H1 (cell line): ENCODE measurements around the gene FHL2. TPM values are rescaled to one million over a fixed set of nuclear protein-coding genes. Genes with fewer than 3 reads are reported as not detected.

Experiments
- CTCF ChIA-PET: fragments of 300-600 bp; sonication (Branson Sonifier 250); formaldehyde crosslinking; loops from one replicate; lab custom pipeline; 2021; ENCODE audit not compliant: partially characterized antibody; lab: Charles Lee
- POLR2A ChIA-PET: fragments of 300-600 bp; sonication (Branson Sonifier 250); formaldehyde crosslinking; loops from one replicate; lab custom pipeline; 2021; ENCODE audit warnings: inconsistent platforms; ENCODE audit not compliant: partially characterized antibody; lab: Charles Lee
- DNase-seq, 2 experiments: peaks; one replicate each; pipeline versions ENCODE4 v3.0.0 to v3.0.0-alpha.2; 2010 to 2022; ENCODE audit warnings: low spot score in 2 of 2, low read depth in 1 of 2, mixed read lengths in 1 of 2
- FAIRE-seq: peaks from 2 replicates; lab custom pipeline; 2011; peaks lifted over from hg19 to GRCh38; lab: Jason Lieb, UNC
- H2AFZ ChIP-seq: 2 replicates; pipeline ENCODE4 v1.8.1; 2012; ENCODE audit warnings: low read length, inconsistent platforms
- H2AK5ac ChIP-seq: 2 replicates; pipeline ENCODE4 v1.6.1; 2013; ENCODE audit warnings: low read depth, low read length
- H2BK120ac ChIP-seq: replicated peaks from 2 replicates; pipeline ENCODE3; 2013; ENCODE audit warnings: low read depth, low read length, inconsistent platforms
- H2BK12ac ChIP-seq: 2 replicates; pipeline ENCODE4 v1.6.1; 2013; ENCODE audit warnings: low read depth, low read length
- H2BK15ac ChIP-seq: 2 replicates; pipeline ENCODE4 v1.6.1; 2013; ENCODE audit warnings: low read length
- H2BK20ac ChIP-seq: 2 replicates; pipeline ENCODE4 v1.6.1; 2013; ENCODE audit warnings: low read length
- H2BK5ac ChIP-seq: 2 replicates; pipeline ENCODE4 v1.6.1; 2013; ENCODE audit warnings: low read depth, low read length
- H3K14ac ChIP-seq: 2 replicates; pipeline ENCODE4 v1.6.1; 2013; ENCODE audit warnings: inconsistent platforms; ENCODE audit not compliant: insufficient read length
- H3K18ac ChIP-seq: 2 replicates; pipeline ENCODE4 v1.6.1; 2013; ENCODE audit warnings: low read length; ENCODE audit errors: extremely low read depth
- H3K23ac ChIP-seq: 2 replicates; pipeline ENCODE4 v1.6.1; 2013; ENCODE audit warnings: inconsistent platforms; ENCODE audit not compliant: insufficient read length
- H3K23me2 ChIP-seq: 2 replicates; pipeline ENCODE4 v1.6.1; 2013; ENCODE audit warnings: low read depth, low read length
- H3K27ac ChIP-seq: 2 replicates; pipeline ENCODE4 v1.6.1; 2011; ENCODE audit warnings: low read depth, low read length, inconsistent platforms
- H3K27me3 ChIP-seq, 4 experiments: replicated peaks in 1 of 4; 1 replicate in 1 of 4; 2 replicates in 3 of 4; pipeline versions ENCODE4 v1.6.1 to v1.8.1; 2011 to 2013; ENCODE audit warnings: low read length in 3 of 4, mild to moderate bottlenecking in 3 of 4, inconsistent platforms in 2 of 4, mixed read lengths in 2 of 4, moderate library complexity in 1 of 4; ENCODE audit not compliant: control insufficient read depth in 3 of 4, insufficient read depth in 3 of 4; ENCODE audit errors: extremely low read depth in 1 of 4
- H3K36me3 ChIP-seq, 4 experiments: 2 replicates each; pipeline versions ENCODE4 v1.6.1 to v1.8.1; 2011 to 2013; ENCODE audit warnings: mild to moderate bottlenecking in 4 of 4, low read length in 3 of 4, moderate library complexity in 2 of 4, control low read depth in 1 of 4, inconsistent platforms in 1 of 4; ENCODE audit not compliant: insufficient read depth in 4 of 4, control insufficient read depth in 2 of 4
- H3K4ac ChIP-seq: replicated peaks from 2 replicates; pipeline ENCODE3; 2013; ENCODE audit warnings: low read length, low read depth, mixed read lengths, inconsistent platforms; ENCODE audit not compliant: insufficient read length
- H3K4me1 ChIP-seq, 4 experiments: replicated peaks in 1 of 4; 1 replicate in 1 of 4; 2 replicates in 3 of 4; pipeline versions ENCODE4 v1.6.1 to v1.8.1; 2011 to 2013; ENCODE audit warnings: low read length in 3 of 4, inconsistent platforms in 2 of 4, mixed read lengths in 1 of 4; ENCODE audit not compliant: insufficient read depth in 4 of 4, control insufficient read depth in 3 of 4
- H3K4me2 ChIP-seq, 2 experiments: 2 replicates each; pipeline versions ENCODE4 v1.6.1 to v1.8.1; 2011 to 2013; ENCODE audit warnings: low read depth in 2 of 2, low read length in 2 of 2, control low read depth in 1 of 2, inconsistent platforms in 1 of 2, mild to moderate bottlenecking in 1 of 2; ENCODE audit not compliant: insufficient read depth in 1 of 2
- H3K4me3 ChIP-seq, 4 experiments: fragments of 200-600, 300-600 bp in 1 of 4; sonication (generic), shearing (Covaris generic), sonication (Bioruptor Twin) in 1 of 4; 2 replicates each; pipeline versions ENCODE4 v1.5.1 to v1.8.1; 2011 to 2016; ENCODE audit warnings: low read length in 4 of 4, low read depth in 3 of 4, control low read depth in 2 of 4, inconsistent platforms in 2 of 4, mild to moderate bottlenecking in 2 of 4, mixed read lengths in 1 of 4, moderate library complexity in 1 of 4; ENCODE audit not compliant: insufficient read depth in 2 of 4; ENCODE audit errors: extremely low read depth in 1 of 4
- H3K56ac ChIP-seq: replicated peaks from 2 replicates; pipeline ENCODE3; 2013; ENCODE audit warnings: low read depth, mild to moderate bottlenecking, mixed read lengths, low read length, inconsistent platforms; ENCODE audit not compliant: insufficient read length
- H3K79me1 ChIP-seq: 2 replicates; pipeline ENCODE4 v1.6.1; 2013; ENCODE audit warnings: low read depth, low read length, control low read depth
- H3K79me2 ChIP-seq, 2 experiments: 2 replicates each; pipeline versions ENCODE4 v1.6.1 to v1.8.1; 2012 to 2013; ENCODE audit warnings: low read length in 2 of 2, mild to moderate bottlenecking in 2 of 2, inconsistent platforms in 1 of 2; ENCODE audit not compliant: insufficient read depth in 2 of 2, control insufficient read depth in 1 of 2
- H3K9ac ChIP-seq, 4 experiments: replicated peaks in 1 of 4; 1 replicate in 1 of 4; 2 replicates in 3 of 4; pipeline versions ENCODE4 v1.6.1 to v1.8.1; 2011 to 2013; ENCODE audit warnings: low read depth in 3 of 4, low read length in 3 of 4, control low read depth in 2 of 4, mild to moderate bottlenecking in 2 of 4, moderate library complexity in 2 of 4, inconsistent platforms in 1 of 4; ENCODE audit errors: extremely low read depth in 1 of 4
- H3K9me3 ChIP-seq, 2 experiments: 2 replicates each; pipeline versions ENCODE4 v1.6.1 to v1.8.1; 2012 to 2013; ENCODE audit warnings: mild to moderate bottlenecking in 2 of 2, moderate library complexity in 2 of 2, control low read depth in 1 of 2, inconsistent platforms in 1 of 2, low read depth in 1 of 2, low read length in 1 of 2, mixed read lengths in 1 of 2; ENCODE audit not compliant: insufficient read depth in 2 of 2
- H4K20me1 ChIP-seq, 2 experiments: replicated peaks in 1 of 2; 2 replicates each; pipeline versions ENCODE3 to v1.8.1; 2011 to 2013; ENCODE audit warnings: inconsistent platforms in 2 of 2, low read length in 2 of 2, mild to moderate bottlenecking in 1 of 2; ENCODE audit not compliant: insufficient read depth in 2 of 2, control insufficient read depth in 1 of 2
- H4K5ac ChIP-seq: 2 replicates; pipeline ENCODE4 v1.6.1; 2013; ENCODE audit warnings: low read length, low read depth, mixed read lengths, inconsistent platforms; ENCODE audit not compliant: insufficient read length
- H4K8ac ChIP-seq: 2 replicates; pipeline ENCODE4 v1.8.0; 2013; ENCODE audit warnings: mild to moderate bottlenecking, moderate library complexity, low read length, inconsistent platforms; ENCODE audit not compliant: insufficient read depth; ENCODE audit errors: extremely low read depth
- H4K91ac ChIP-seq: replicated peaks from 2 replicates; pipeline ENCODE3; 2013; ENCODE audit warnings: low read length, mixed read lengths, inconsistent platforms; ENCODE audit not compliant: insufficient read length
- ASH2L ChIP-seq: fragments of 200-600, 300-600 bp; sonication (generic); IDR thresholded peaks from one replicate; pipeline ENCODE4 v1.7.1; 2017; ENCODE audit warnings: low read length
- CHD2 ChIP-seq: IDR thresholded peaks from 2 replicates; pipeline ENCODE4 v1.6.1; 2012; ENCODE audit warnings: low read length, improper control_type of control experiment
- GTF2F1 ChIP-seq: IDR thresholded peaks from 2 replicates; pipeline ENCODE4 v1.6.1; 2012; ENCODE audit warnings: low read depth, low read length, improper control_type of control experiment, borderline replicate concordance
- MAFK ChIP-seq: IDR thresholded peaks from 2 replicates; pipeline ENCODE4 v1.6.1; 2012; ENCODE audit warnings: low read depth, mild to moderate bottlenecking, improper control_type of control experiment, low read length
- NANOG ChIP-seq: IDR thresholded peaks from 2 replicates; pipeline ENCODE4 v1.6.1; 2011; ENCODE audit warnings: low read length, low read depth, mild to moderate bottlenecking, inconsistent platforms; ENCODE audit not compliant: insufficient read depth, poor library complexity, severe bottlenecking
- PHF8 ChIP-seq: fragments of 200-600 bp; sonication (generic); conservative IDR thresholded peaks from 2 replicates; pipeline ENCODE4 v1.7.1; 2012; ENCODE audit warnings: low read depth, mild to moderate bottlenecking, inconsistent platforms, low read length, moderate library complexity
- RNF2 ChIP-seq: fragments of 200-900, 300-1000 bp; sonication (generic); IDR thresholded peaks from 2 replicates; pipeline ENCODE4 v1.7.1; 2016; ENCODE audit warnings: borderline replicate concordance, low read depth, mild to moderate bottlenecking, antibody characterized with exemption, low read length; ENCODE audit not compliant: poor library complexity, severe bottlenecking; ENCODE audit errors: missing control alignments
- RXRA ChIP-seq: IDR thresholded peaks from 2 replicates; pipeline ENCODE4 v1.6.1; 2011; ENCODE audit warnings: low read depth, mild to moderate bottlenecking, low read length, moderate library complexity; ENCODE audit not compliant: insufficient read depth
- SAP30 ChIP-seq: fragments of 300-600 bp; sonication (generic); IDR thresholded peaks from 2 replicates; pipeline ENCODE4 v1.7.1; 2012; ENCODE audit warnings: low read length, moderate library complexity, mild to moderate bottlenecking, inconsistent platforms; ENCODE audit not compliant: insufficient read depth, insufficient replicate concordance
- SIN3A ChIP-seq, 2 experiments: IDR thresholded peaks in 1 of 2; conservative IDR thresholded peaks in 1 of 2; 2 replicates each; pipeline ENCODE4 v1.6.1; 2011 to 2012; ENCODE audit warnings: low read length in 2 of 2, improper control_type of control experiment in 1 of 2, low read depth in 1 of 2, mild to moderate bottlenecking in 1 of 2
- SIRT6 ChIP-seq: IDR thresholded peaks from one replicate; pipeline ENCODE4 v1.7.1; 2012; ENCODE audit warnings: low read length, inconsistent platforms
- SP1 ChIP-seq: IDR thresholded peaks from 2 replicates; pipeline ENCODE4 v1.6.1; 2011; ENCODE audit warnings: low read depth, low read length
- TAF1 ChIP-seq: IDR thresholded peaks from 2 replicates; pipeline ENCODE4 v1.6.1; 2011; ENCODE audit warnings: mild to moderate bottlenecking, low read depth, low read length
- WGBS, 2 experiments: shearing (Covaris generic) in 1 of 2; methylation state at CpG; one replicate each; pipeline versions ENCODE4 v1.1.6 to v1.1.7; 2013 to 2015; ENCODE audit warnings: low lambda C conversion rate in 2 of 2, mixed read lengths in 2 of 2, inconsistent platforms in 1 of 2, low coverage in 1 of 2, missing lambda C conversion rate in 1 of 2; ENCODE audit not compliant: insufficient replicate concordance in 2 of 2, insufficient coverage in 1 of 2, insufficient read length in 1 of 2; ENCODE audit errors: extremely low coverage in 1 of 2, missing lambda C conversion rate in 1 of 2; 5-methylcytosine and 5-hydroxymethylcytosine counted together
- polyA plus RNA-seq, 7 experiments: library from polyadenylated mRNA; depleted of rRNA in 3 of 7; stranded (reverse) in 5 of 7; unstranded in 2 of 7; fragments of >200 nt in 5 of 7; fragments of 200-250 nt in 2 of 7; gene quantifications; 1 replicate in 5 of 7; 2 replicates in 1 of 7; 4 replicates in 1 of 7; pipeline versions ENCODE4 v1.2.1 to v1.2.3, GENCODE V29; 2011 to 2013; ENCODE audit warnings: missing spikeins in 2 of 7, mixed read lengths in 2 of 7
- total RNA-seq: library from RNA; stranded (reverse); fragmentation: NEBNext Ultra II Directional; extraction: Animal tissue kit (Norgen Biotek cat#: 25700); gene quantifications from 2 replicates; pipeline ENCODE4 v1.2.1, GENCODE V29; 2021

FHL2 gene
- total and polyA plus RNA-seq, 2 of the 8 experiments (the other 6 are each of a cell fraction or from before 2014, with no cell fraction given): 33.2 to 64.3 TPM

GRCh38 chr2:105317937-105318336, 80.9 kb downstream of the FHL2 start:
- Histone ChIP-seq H3K18ac (no peak overlapping the region), H3K4ac (no peak overlapping the region), H3K23ac (no peak overlapping the region), H4K20me1 (no peaks in the 10 kb centered on the region), H2BK20ac (no peak overlapping the region), H3K9ac (no peak overlapping the region), H4K5ac (no peak overlapping the region), H3K23me2 (no peaks in the 10 kb centered on the region), H3K27me3 (no peaks in the 10 kb centered on the region), H2AK5ac (no peak overlapping the region), H2BK12ac (no peak overlapping the region), H3K4me1 (no peaks in the 10 kb centered on the region), H3K9me3 (no peaks in the 10 kb centered on the region), H3K79me2 (peaks cover 1 to 63% of the 10 kb centered on the region in 2 experiments; a peak in 3 of 4 replicates), H3K4me2 (no peak overlapping the region), H2BK5ac (no peak overlapping the region), H4K91ac (no peak overlapping the region), H2BK120ac (no peak overlapping the region), H3K27ac (no peak overlapping the region), H3K56ac (no peak overlapping the region), H3K14ac (no peak overlapping the region), H3K79me1 (peaks cover 8% of the 10 kb centered on the region), H2AFZ (no peak overlapping the region), H3K4me3 (no peak overlapping the region), H3K36me3 (no peaks in the 10 kb centered on the region), H4K8ac (no peak overlapping the region; the same call in 1 of the 2 replicates), H2BK15ac (no peak overlapping the region)
- POLR2A ChIA-PET: interaction anchor here (1.1 to 2.0 kb wide), 2 partner anchors 11 to 12 kb away, joined by 3 to 4 read pairs; no protein-coding TSS in a partner anchor
- CTCF ChIA-PET: interaction anchor here (0.8 kb wide), 1 partner anchor 30 kb away, joined by 3 read pairs; no protein-coding TSS in a partner anchor
- DNase-seq (no peak), FAIRE-seq (no peak)
- 90% methylated on average over 3 of the region's 3 CpGs; no CpG with 5 or more reads in 1 of the 2 experiments for WGBS, 2 experiments
- TF ChIP-seq CHD2: no peak
- no peak for TF ChIP-seq SIN3A (conservative IDR thresholded peaks at IDR 0.05 in 1 of 2, IDR thresholded peaks at IDR 0.05 in 1 of 2; ENCODE audit: low read depth in 1 of 2, low read length in 2 of 2)
- no peak for TF ChIP-seq NANOG
- TF ChIP-seq GTF2F1: no peak
- no peak for TF ChIP-seq SP1
- no peak for TF ChIP-seq TAF1
- no peak for TF ChIP-seq SIRT6
- no peak for TF ChIP-seq ASH2L
- TF ChIP-seq SAP30: no peak
- TF ChIP-seq PHF8: no peak
- no peak for TF ChIP-seq MAFK
- TF ChIP-seq RNF2: no peak
- no peak for TF ChIP-seq RXRA
